ENCODE results near the gene UGDH. TPM values are rescaled to one million over a fixed set of nuclear protein-coding genes. Genes with fewer than 3 reads are reported as not detected.
A peak's percentile ranks its signal among the peaks of the same experiment; 100 is the strongest.

UGDH gene
- total and polyA plus RNA-seq, 2 of the 13 experiments (the other 11 are each of a cell fraction or from before 2014, with no cell fraction given) = 99.0 to 384 TPM

DNA sequence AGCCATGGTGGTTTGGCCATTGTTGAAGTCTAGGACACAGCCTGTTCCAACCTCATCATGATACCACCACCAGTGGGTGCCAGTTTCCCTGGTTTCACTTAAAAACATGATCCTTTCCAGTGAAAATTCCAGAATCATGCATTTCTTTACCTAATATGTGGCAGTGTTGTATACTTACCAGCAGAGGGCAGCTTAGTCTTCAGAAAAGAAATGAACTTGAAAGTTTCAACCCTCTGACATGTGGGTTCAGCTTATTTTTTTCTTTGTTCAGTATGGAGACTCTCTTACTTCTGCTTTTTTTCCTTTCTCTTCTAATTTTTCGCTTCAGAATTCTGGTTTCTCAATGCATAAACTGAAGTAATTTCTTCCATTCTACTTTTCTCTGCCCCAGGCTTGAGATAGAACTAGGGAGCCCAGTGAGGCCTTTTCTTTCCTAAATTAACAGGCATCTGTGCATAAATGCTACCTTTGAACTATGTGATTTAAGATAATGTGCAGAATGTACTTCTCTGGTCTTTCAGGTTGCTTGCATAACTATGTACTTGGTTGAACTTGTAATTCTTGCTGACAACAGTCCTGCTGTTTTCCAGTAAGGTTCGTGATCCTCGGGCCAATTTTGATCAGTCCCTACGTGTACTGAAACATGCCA, 57.7 kb downstream of the UGDH start (continued):
- TF ChIP-seq, protein P1, sequence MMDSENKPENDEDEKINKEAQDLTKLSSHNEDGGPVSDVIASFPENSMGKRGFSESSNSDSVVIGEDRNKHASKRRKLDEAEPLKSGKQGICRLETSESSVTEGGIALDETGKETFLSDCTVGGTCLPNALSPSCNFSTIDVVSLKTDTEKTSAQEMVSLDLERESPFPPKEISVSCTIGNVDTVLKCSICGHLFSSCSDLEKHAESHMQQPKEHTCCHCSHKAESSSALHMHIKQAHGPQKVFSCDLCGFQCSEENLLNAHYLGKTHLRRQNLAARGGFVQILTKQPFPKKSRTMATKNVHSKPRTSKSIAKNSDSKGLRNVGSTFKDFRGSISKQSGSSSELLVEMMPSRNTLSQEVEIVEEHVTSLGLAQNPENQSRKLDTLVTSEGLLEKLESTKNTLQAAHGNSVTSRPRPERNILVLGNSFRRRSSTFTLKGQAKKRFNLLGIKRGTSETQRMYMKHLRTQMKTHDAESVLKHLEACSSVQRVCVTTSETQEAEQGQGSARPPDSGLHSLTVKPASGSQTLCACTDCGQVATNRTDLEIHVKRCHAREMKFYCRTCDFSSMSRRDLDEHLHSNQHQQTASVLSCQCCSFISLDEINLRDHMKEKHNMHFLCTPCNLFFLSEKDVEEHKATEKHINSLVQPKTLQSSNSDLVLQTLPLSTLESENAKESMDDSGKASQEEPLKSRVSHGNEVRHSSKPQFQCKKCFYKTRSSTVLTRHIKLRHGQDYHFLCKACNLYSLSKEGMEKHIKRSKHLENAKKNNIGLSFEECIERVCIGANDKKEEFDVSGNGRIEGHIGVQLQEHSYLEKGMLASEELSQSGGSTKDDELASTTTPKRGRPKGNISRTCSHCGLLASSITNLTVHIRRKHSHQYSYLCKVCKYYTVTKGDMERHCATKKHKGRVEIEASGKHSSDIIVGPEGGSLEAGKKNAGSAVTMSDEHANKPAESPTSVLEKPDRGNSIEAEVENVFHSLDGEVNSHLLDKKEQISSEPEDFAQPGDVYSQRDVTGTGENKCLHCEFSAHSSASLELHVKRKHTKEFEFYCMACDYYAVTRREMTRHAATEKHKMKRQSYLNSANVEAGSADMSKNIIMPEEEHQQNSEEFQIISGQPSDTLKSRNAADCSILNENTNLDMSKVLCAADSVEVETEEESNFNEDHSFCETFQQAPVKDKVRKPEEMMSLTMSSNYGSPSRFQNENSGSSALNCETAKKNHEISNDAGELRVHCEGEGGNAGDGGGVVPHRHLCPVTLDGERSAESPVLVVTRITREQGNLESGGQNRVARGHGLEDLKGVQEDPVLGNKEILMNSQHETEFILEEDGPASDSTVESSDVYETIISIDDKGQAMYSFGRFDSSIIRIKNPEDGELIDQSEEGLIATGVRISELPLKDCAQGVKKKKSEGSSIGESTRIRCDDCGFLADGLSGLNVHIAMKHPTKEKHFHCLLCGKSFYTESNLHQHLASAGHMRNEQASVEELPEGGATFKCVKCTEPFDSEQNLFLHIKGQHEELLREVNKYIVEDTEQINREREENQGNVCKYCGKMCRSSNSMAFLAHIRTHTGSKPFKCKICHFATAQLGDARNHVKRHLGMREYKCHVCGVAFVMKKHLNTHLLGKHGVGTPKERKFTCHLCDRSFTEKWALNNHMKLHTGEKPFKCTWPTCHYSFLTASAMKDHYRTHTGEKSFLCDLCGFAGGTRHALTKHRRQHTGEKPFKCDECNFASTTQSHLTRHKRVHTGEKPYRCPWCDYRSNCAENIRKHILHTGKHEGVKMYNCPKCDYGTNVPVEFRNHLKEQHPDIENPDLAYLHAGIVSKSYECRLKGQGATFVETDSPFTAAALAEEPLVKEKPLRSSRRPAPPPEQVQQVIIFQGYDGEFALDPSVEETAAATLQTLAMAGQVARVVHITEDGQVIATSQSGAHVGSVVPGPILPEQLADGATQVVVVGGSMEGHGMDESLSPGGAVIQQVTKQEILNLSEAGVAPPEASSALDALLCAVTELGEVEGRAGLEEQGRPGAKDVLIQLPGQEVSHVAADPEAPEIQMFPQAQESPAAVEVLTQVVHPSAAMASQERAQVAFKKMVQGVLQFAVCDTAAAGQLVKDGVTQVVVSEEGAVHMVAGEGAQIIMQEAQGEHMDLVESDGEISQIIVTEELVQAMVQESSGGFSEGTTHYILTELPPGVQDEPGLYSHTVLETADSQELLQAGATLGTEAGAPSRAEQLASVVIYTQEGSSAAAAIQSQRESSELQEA (CRISPR knock-in tag; IDR thresholded peaks at IDR 0.05; ENCODE audit: not compliant biosample characterization) = no peak
- TF ChIP-seq, protein P2, sequence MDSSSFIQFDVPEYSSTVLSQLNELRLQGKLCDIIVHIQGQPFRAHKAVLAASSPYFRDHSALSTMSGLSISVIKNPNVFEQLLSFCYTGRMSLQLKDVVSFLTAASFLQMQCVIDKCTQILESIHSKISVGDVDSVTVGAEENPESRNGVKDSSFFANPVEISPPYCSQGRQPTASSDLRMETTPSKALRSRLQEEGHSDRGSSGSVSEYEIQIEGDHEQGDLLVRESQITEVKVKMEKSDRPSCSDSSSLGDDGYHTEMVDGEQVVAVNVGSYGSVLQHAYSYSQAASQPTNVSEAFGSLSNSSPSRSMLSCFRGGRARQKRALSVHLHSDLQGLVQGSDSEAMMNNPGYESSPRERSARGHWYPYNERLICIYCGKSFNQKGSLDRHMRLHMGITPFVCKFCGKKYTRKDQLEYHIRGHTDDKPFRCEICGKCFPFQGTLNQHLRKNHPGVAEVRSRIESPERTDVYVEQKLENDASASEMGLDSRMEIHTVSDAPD (CRISPR knock-in tag; IDR thresholded peaks at IDR 0.05) = no peak
- TF ChIP-seq, protein P3, sequence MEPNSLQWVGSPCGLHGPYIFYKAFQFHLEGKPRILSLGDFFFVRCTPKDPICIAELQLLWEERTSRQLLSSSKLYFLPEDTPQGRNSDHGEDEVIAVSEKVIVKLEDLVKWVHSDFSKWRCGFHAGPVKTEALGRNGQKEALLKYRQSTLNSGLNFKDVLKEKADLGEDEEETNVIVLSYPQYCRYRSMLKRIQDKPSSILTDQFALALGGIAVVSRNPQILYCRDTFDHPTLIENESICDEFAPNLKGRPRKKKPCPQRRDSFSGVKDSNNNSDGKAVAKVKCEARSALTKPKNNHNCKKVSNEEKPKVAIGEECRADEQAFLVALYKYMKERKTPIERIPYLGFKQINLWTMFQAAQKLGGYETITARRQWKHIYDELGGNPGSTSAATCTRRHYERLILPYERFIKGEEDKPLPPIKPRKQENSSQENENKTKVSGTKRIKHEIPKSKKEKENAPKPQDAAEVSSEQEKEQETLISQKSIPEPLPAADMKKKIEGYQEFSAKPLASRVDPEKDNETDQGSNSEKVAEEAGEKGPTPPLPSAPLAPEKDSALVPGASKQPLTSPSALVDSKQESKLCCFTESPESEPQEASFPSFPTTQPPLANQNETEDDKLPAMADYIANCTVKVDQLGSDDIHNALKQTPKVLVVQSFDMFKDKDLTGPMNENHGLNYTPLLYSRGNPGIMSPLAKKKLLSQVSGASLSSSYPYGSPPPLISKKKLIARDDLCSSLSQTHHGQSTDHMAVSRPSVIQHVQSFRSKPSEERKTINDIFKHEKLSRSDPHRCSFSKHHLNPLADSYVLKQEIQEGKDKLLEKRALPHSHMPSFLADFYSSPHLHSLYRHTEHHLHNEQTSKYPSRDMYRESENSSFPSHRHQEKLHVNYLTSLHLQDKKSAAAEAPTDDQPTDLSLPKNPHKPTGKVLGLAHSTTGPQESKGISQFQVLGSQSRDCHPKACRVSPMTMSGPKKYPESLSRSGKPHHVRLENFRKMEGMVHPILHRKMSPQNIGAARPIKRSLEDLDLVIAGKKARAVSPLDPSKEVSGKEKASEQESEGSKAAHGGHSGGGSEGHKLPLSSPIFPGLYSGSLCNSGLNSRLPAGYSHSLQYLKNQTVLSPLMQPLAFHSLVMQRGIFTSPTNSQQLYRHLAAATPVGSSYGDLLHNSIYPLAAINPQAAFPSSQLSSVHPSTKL (CRISPR knock-in tag; IDR thresholded peaks at IDR 0.05) = peak; percentile 45; the same call in 1 of the 2 replicates
- TF ChIP-seq PTBP1 (IDR thresholded peaks at IDR 0.05; ENCODE audit: low read depth, low read length, poor library complexity, severe bottlenecking) (no peak), HNRNPUL1 (IDR thresholded peaks at IDR 0.05; ENCODE audit: low read depth, low read length) (no peak), ZBTB7A (CRISPR knock-in tag; IDR thresholded peaks at IDR 0.05) (no peak), ZNF792 (CRISPR knock-in tag; IDR thresholded peaks at IDR 0.05) (peak; percentile 31; the same call in 1 of the 2 replicates), ZNF766 (CRISPR knock-in tag; IDR thresholded peaks at IDR 0.05; ENCODE audit: borderline replicate concordance) (no peak)
